ENCODE results near the gene SLC12A5.

SLC12A5 gene

GRCh38 chr20:46007671-46008070 is 21.3 kb upstream of the SLC12A5 start:
- no peak for DNase-seq

GRCh38 chr20:46009816-46010215 is 19.2 kb upstream of the SLC12A5 start:
- no peak for DNase-seq

- no peak for DNase-seq
Measured at GRCh38 chr20:46010491-46011391, 18.3 kb upstream of the SLC12A5 start.

- DNase-seq = peak; percentile 97
Measured at GRCh38 chr20:46011631-46012482, 17.2 kb upstream of the SLC12A5 start.

GRCh38 chr20:46012921-46013320 is 16.1 kb upstream of the SLC12A5 start:
- DNase-seq = no peak

- DNase-seq = no peak
Measured at GRCh38 chr20:46013322-46013828, 15.6 kb upstream of the SLC12A5 start.

- DNase-seq = peak; percentile 85 to 96
Measured at GRCh38 chr20:46013829-46014516, 15.0 kb upstream of the SLC12A5 start.

GRCh38 chr20:46014517-46015396 is 14.3 kb upstream of the SLC12A5 start:
- no peak for DNase-seq

- no peak for DNase-seq
Measured at GRCh38 chr20:46017272-46017671, 11.7 kb upstream of the SLC12A5 start.

GRCh38 chr20:46018112-46018511 is 10.9 kb upstream of the SLC12A5 start:
- no peak for DNase-seq

GRCh38 chr20:46018611-46019010 is 10.4 kb upstream of the SLC12A5 start:
- no peak for DNase-seq

- no peak for DNase-seq
Measured at GRCh38 chr20:46020555-46020954, 8.5 kb upstream of the SLC12A5 start.

- DNase-seq = peak; percentile 87 to 94
Measured at GRCh38 chr20:46021361-46022359, 7.4 kb upstream of the SLC12A5 start.

GRCh38 chr20:46022411-46023147 is 6.4 kb upstream of the SLC12A5 start:
- peak; percentile 63 to 77 for DNase-seq

GRCh38 chr20:46023148-46023484 is 5.9 kb upstream of the SLC12A5 start:
- DNase-seq = no peak

- DNase-seq = no peak
Measured at GRCh38 chr20:46023999-46024398, 5.0 kb upstream of the SLC12A5 start.

- DNase-seq = no peak
Measured at GRCh38 chr20:46025376-46025783, 3.6 kb upstream of the SLC12A5 start.

- DNase-seq = no peak
Measured at GRCh38 chr20:46027245-46027853, 1.7 kb upstream of the SLC12A5 start.

GRCh38 chr20:46028110-46028509 is 905 bp upstream of the SLC12A5 start:
- DNase-seq = no peak
